Gastroesophageal sphincter (tissue), 3 donors: ENCODE measurements around the gene ANO10.

Source experiments
- CTCF ChIP-seq, 4 experiments: fragments of 200-600 bp in 2 of 4; fragments of 450-650 bp in 2 of 4; sonication (generic) in 1 of 4; IDR thresholded peaks; one replicate each; pipeline ENCODE4 v1.5.1; 2017 to 2019; ENCODE audit warnings: antibody characterized with exemption in 4 of 4, mild to moderate bottlenecking in 2 of 4, moderate library complexity in 2 of 4
- POLR2A ChIP-seq, 2 donors: fragments of 450-650 bp; IDR thresholded peaks; one replicate each; pipeline ENCODE4 v1.6.1; 2017; ENCODE audit warnings: antibody characterized with exemption in 2 of 2, mild to moderate bottlenecking in 2 of 2, moderate library complexity in 1 of 2
- POLR2AphosphoS5 ChIP-seq: sonication (generic); formaldehyde crosslinking; IDR thresholded peaks from one replicate; pipeline ENCODE4 v1.6.1; 2017; ENCODE audit warnings: antibody characterized with exemption

- TF ChIP-seq CTCF (IDR thresholded peaks at IDR 0.05) (no peak), POLR2A (IDR thresholded peaks at IDR 0.05) (no peak), POLR2AphosphoS5 (no peak)
These were observed 15.9 kb upstream of the ANO10 start for GRCh38 chr3:43637702-43638101.
